LNCAP (cell line): Measurements from ENCODE around the gene EFHC1.

Experiments used
- TF ChIP-seq, protein P1 (sequence below): fragments of 450-650 bp; IDR thresholded peaks from 2 replicates; pipeline ENCODE4 v1.5.1; 2017; ENCODE audit warnings: mild to moderate bottlenecking

EFHC1 gene

DNA sequence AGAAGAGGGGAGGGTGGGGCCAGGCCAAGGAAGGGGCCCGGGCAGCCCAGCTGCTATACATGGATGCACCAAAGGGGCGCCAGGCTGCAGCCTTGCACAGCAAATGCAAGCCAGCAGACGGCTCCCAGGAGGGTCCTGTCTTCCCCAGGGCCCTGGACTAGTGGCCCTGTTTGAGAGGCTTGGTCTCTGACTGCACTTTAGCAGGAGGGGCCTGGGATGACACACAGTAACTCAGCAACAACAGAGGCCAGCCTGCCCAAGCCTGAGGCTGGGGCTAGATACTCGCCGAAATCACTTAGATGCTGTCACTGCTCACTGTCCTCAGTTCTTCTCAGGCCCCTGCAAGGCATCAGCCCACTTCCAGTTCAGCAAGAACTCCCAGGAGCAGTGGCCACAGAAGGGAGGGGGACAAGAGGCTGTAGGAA is 83.2 kb downstream of the EFHC1 start:
- TF ChIP-seq, protein P1, sequence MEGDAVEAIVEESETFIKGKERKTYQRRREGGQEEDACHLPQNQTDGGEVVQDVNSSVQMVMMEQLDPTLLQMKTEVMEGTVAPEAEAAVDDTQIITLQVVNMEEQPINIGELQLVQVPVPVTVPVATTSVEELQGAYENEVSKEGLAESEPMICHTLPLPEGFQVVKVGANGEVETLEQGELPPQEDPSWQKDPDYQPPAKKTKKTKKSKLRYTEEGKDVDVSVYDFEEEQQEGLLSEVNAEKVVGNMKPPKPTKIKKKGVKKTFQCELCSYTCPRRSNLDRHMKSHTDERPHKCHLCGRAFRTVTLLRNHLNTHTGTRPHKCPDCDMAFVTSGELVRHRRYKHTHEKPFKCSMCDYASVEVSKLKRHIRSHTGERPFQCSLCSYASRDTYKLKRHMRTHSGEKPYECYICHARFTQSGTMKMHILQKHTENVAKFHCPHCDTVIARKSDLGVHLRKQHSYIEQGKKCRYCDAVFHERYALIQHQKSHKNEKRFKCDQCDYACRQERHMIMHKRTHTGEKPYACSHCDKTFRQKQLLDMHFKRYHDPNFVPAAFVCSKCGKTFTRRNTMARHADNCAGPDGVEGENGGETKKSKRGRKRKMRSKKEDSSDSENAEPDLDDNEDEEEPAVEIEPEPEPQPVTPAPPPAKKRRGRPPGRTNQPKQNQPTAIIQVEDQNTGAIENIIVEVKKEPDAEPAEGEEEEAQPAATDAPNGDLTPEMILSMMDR = no peak

DNA sequence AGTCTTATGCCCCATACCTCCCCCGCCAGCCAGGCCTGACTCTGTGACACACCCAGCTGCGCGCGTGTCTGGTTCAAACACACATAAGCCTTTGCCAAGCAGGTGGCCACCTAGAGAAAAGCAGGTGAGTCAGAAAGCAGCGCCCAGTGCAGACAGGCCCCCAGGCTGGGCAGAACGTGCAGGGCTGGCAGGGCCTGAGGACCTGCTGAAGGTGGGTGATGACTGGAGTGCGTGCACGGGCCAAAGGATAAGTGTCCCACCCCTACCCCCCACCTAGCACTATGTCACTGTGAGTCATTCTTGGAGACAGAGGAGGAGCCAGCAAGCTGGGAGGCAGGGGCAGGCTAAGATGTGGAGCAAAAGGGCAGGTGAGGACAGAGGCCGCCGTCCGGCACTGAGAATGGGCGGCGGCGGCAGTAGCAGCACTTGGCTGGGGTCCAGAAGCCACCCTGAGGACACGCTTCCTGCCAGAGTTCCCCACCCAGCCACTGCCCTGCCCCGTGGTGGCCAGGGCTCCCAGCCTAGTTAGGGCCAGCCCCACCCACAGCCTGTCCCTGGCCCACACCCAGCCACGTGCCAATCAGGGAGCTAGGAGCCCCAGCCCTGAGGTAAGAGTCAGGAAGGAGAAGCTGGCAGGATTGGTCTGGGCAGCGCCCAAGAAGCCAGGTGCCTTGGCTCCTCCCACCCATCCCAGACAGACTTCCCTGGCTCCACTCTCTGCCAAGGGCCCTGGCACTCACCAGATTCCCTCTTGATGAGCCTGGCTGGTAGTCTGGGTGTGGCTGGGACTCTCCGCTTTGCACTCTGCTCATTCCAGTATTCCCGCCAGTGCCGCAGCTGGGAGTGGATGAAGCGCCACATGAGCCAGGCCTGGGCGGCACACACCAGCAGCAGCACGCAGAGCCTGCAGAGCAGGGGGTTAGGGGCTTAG is 84.0 kb downstream of the EFHC1 start:
- TF ChIP-seq, protein P1 = no peak

DNA sequence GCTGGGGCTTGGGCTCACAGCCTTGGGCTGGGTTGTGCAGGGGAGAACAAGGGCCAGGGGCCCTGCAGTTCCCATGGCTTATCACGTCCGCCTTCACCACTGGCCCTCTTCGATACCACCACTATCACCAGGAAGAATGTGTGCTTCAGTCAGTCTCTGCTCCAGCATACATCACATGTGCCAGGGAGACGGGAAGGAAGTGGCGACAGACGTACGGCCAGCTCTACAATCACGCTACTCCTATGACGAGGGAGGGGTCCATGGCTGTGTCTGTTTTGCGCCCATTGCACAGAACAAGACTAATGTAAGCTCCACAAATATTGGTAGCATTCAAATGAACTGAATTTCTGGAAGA is 84.6 kb downstream of the EFHC1 start:
- TF ChIP-seq, protein P1 = no peak

DNA sequence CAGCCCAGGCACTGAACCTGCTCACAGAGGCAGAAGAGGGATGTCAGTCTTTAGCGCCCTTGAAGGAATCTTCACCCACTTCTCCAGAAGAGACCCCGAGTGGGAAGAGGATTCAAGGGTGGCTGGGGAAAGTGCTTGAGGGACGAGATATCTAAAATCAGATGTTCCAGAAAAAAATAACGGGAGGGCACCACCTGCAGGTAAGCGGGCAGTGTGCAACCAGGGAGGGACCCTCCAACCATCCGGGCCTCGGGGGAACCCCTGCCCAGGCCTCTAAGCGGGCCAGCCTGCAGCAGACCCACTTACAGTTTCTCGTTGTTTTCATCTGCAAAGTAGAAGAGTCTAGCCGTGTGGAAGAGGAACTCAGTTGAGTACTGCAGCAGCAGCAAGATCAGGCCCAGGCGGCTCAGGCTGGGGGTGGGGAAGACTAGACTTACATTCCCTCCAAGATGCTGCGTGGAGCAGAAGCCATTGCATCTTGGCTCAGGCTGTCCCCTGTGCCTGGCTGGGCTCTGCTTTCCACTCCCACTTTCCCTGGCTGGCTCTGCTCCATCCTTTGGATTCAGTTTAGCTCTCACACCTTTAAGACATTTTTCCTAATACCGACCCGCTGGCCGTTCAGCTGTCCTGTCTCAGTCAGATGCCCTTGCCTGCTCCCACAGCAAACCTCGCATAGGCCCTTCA is 85.7 kb downstream of the EFHC1 start:
- TF ChIP-seq, protein P1 = no peak

DNA sequence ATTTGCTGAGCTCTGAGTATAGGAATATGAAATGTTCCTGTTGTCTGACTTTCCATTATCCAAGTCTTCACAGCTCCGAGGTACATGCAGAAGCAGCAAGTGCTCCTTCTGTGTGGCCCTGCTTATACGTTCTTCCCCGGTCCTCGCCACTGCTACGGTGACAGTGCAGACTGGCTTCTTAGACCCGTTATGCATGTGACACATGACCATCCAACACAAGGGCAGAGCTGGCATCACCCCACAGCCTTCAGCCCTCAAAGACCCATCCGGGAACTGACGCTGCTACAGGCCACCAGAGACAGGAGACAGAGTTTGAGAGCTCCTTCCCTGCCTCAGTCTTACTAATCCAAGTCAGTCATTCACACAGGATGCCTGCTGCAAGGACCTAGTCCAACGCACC is 86.3 kb downstream of the EFHC1 start:
- TF ChIP-seq, protein P1 = no peak

DNA sequence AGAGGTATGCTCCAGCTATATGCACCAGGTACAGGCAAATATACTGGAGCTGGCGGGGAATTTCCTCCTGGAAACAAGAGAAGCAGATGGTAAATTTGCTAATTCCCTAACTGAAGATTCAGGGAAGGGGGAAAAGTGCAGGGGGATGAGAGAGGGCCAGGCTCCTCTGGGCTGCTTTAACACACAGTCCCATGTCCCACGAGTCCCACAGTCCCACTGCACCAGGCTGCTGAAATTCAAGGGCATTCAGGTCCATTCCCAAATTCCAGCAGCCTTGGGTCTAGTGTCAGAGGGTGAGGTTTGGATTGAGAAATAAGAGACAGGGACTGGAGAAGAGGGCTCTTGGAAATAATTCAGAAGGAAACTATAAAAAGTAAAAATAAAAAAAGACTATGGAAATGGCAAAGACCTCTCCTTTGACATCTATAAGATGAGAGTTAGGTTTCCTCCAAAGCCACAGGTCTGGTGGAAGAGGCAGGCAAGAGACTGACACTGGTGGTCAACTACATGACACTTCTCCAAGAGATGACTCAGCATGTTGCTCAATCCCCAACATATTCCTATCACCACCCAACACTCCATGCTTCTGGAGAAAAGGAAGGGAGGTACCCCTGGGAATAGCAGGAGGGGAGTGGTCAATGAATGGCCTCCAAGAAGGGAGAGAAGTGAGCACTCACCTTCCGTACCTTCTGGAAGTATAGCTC is 87.6 kb downstream of the EFHC1 start:
- TF ChIP-seq, protein P1 = no peak

DNA sequence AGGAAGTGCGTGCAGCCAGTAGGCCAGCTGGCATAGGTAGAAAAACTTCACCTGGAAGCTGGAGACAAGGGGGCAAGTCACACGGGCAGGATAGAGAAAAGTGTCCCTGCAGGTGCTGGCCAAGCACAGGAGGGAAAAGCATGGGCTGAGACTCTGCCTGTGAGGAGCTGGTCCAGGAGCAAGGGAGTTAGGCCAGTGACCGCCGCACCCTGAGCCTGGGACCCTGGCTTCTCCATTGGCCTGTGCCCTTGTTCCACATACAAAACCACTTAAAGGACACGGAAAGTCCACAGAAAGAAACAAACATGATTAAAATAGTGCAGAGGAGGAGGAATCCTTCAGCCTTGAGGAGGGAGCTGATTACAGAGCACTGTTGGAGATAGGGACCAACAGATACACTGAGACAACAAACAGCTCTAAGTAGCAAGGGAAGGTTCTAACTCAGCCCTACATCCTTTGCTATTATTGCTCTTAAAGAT is 88.2 kb downstream of the EFHC1 start:
- TF ChIP-seq, protein P1 = no peak
